22Rv1 (cell line): ENCODE data around the gene ZMAT2.

Experiments
- H3K27ac ChIP-seq: fragments of 450-650 bp; 2 replicates; pipeline ENCODE4 v1.5.1; 2017
- CTCF ChIP-seq: fragments of 450-650 bp; IDR thresholded peaks from 2 replicates; pipeline ENCODE4 v1.5.1; 2017; ENCODE audit warnings: mild to moderate bottlenecking
- ZFX ChIP-seq: fragments of 450-650 bp; IDR thresholded peaks from 2 replicates; pipeline ENCODE4 v1.6.1; 2017; ENCODE audit warnings: antibody characterized with exemption, borderline replicate concordance

The ZMAT2 gene

GRCh38 chr5:140690941-140691924 is 9.0 kb upstream of the ZMAT2 start, which contains the start of the genes HARS1 and HARS2:
Gene HARS1 (minus strand): TSS chr5:140691370. CDS start chr5:140691304, 66 bp downstream.
Gene HARS2 (plus strand): TSS chr5:140691455. CDS start chr5:140691649, 194 bp downstream.
- H3K27ac ChIP-seq: peak within 1 kb of the TSS; percentile 87
- TF ChIP-seq CTCF: no peak
- TF ChIP-seq ZFX: no peak

- no peak for TF ChIP-seq CTCF
- no peak for TF ChIP-seq ZFX
Measured at GRCh38 chr5:140694276-140694675, 6.0 kb upstream of the ZMAT2 start.

GRCh38 chr5:140696891-140697492 is 3.3 kb upstream of the ZMAT2 start:
- H3K27ac ChIP-seq: no peak overlapping the region
- TF ChIP-seq CTCF (no peak), ZFX (no peak)

More at GRCh38 chr5:140694276-140694675, 6.0 kb upstream of the ZMAT2 start:
- H3K27ac ChIP-seq: no peak overlapping the region

- TF ChIP-seq CTCF (no peak), ZFX (no peak)
- H3K27ac ChIP-seq: 0 out of 2 replicates have a peak overlapping the region, but pooled peaks have one; percentile 20
Measured at GRCh38 chr5:140707812-140708211, 7.6 kb downstream of the ZMAT2 start.

- H3K27ac ChIP-seq: peak overlapping the region; percentile 23; the same call in 1 of the 2 replicates
Measured at GRCh38 chr5:140708787-140709186, 8.5 kb downstream of the ZMAT2 start.

GRCh38 chr5:140710899-140711552 is 10.8 kb downstream of the ZMAT2 start:
- H3K27ac ChIP-seq: peak overlapping the region; percentile 94
- TF ChIP-seq CTCF: no peak
- no peak for TF ChIP-seq ZFX

GRCh38 chr5:140711794-140712193 is 11.5 kb downstream of the ZMAT2 start:
- no peak for TF ChIP-seq ZFX
- no peak for TF ChIP-seq CTCF
- peak overlapping the region; percentile 94 for H3K27ac ChIP-seq
